HCT116 (cell line): ENCODE results near the gene FLOT1. TPM values are rescaled to one million over a fixed set of nuclear protein-coding genes. Genes with fewer than 3 reads are reported as not detected.
A peak's percentile ranks its signal among the peaks of the same experiment; 100 is the strongest.

Source experiments
- ATAC-seq: fragments of 200-7000 bp; cut with Tn5 transposase; 2 replicates; pipeline ENCODE4 v1.9.1; 2020; ENCODE audit warnings: mild to moderate bottlenecking, moderate library complexity
- Bru-seq: library from RNA; stranded (reverse); fragments of 400-500 nt; gene quantifications from one replicate; lab custom pipeline; 2021; lab: Mats Ljungman, UMichigan
- BruChase-seq, 2 experiments: library from RNA; stranded (reverse); fragments of 400-500 nt; gene quantifications; one replicate each; lab custom pipeline; 2021; lab: Mats Ljungman, UMichigan
- BruUV-seq: library from RNA; stranded (reverse); fragments of 400-500 nt; replicated peaks from 2 replicates; lab custom pipeline; 2021; lab: Mats Ljungman, UMichigan
- CTCF ChIA-PET: fragments of 300-600 bp; sonication (Branson Sonifier 250); formaldehyde crosslinking; loops from one replicate; lab custom pipeline; 2021; ENCODE audit warnings: antibody characterized with exemption; lab: Charles Lee
- POLR2A ChIA-PET: fragments of 300-600, 350-600 bp; sonication (Branson Sonifier 250); formaldehyde crosslinking; loops from one replicate; lab custom pipeline; 2021; ENCODE audit warnings: antibody characterized with exemption; lab: Charles Lee
- RAD21 ChIA-PET, 2 experiments: fragments of 300-600 bp; sonication (Branson Sonifier 250); formaldehyde crosslinking; loops; one replicate each; lab custom pipeline; 2023; ENCODE audit warnings: low total read pairs in 2 of 2; ENCODE audit not compliant: uncharacterized antibody in 2 of 2, unreplicated experiment in 2 of 2, low non-redundant PET in 1 of 2; lab: Charles Lee
- DNase-seq: peaks from one replicate; pipeline ENCODE4 v3.0.0-alpha.2; 2010; ENCODE audit warnings: low read depth, low spot score
- H2AFZ ChIP-seq: fragments of 200-600 bp; shearing (Covaris generic), sonication (generic); 2 replicates; pipeline ENCODE4 v1.6.1; 2017; ENCODE audit warnings: low read depth, mixed run types, mixed read lengths, antibody characterized with exemption, low read length; ENCODE audit not compliant: poor library complexity, severe bottlenecking
- H3K27ac ChIP-seq: 2 replicates; pipeline ENCODE4 v1.5.1; 2012; ENCODE audit warnings: low read depth, low read length
- H3K27me3 ChIP-seq: fragments of 200-600 bp; sonication (generic); 2 replicates; pipeline ENCODE4 v1.6.1; 2016; ENCODE audit warnings: mixed run types, low read length, mixed read lengths; ENCODE audit not compliant: insufficient read depth
- H3K36me3 ChIP-seq, 2 experiments: fragments of 200-500 bp in 1 of 2; fragments of 200-600 bp in 1 of 2; sonication (Bioruptor generic) in 1 of 2; sonication (generic) in 1 of 2; 2 replicates each; pipeline versions ENCODE4 v1.5.1 to v1.6.1; 2014 to 2016; ENCODE audit warnings: low read length in 2 of 2, inconsistent platforms in 1 of 2, mixed read lengths in 1 of 2, mixed run types in 1 of 2; ENCODE audit not compliant: insufficient read depth in 2 of 2, control insufficient read depth in 1 of 2
- H3K4me1 ChIP-seq, 2 experiments: fragments of 200-600 bp in 1 of 2; sonication (generic) in 1 of 2; 2 replicates each; pipeline versions ENCODE4 v1.5.1 to v1.6.1; 2012 to 2017; ENCODE audit warnings: low read length in 2 of 2, inconsistent platforms in 1 of 2, mild to moderate bottlenecking in 1 of 2, mixed read lengths in 1 of 2, mixed run types in 1 of 2, moderate library complexity in 1 of 2; ENCODE audit not compliant: insufficient read depth in 2 of 2, control insufficient read depth in 1 of 2
- H3K4me2 ChIP-seq: fragments of 200-600 bp; sonication (generic); 2 replicates; pipeline ENCODE4 v1.6.1; 2017; ENCODE audit warnings: mixed run types, low read length, mixed read lengths
- H3K4me3 ChIP-seq, 2 experiments: fragments of 200-600 bp in 1 of 2; sonication (generic) in 1 of 2; replicated peaks in 1 of 2; 2 replicates each; pipeline ENCODE4 v1.5.1; 2011 to 2016; ENCODE audit warnings: low read length in 2 of 2, control low read depth in 1 of 2, low read depth in 1 of 2, mild to moderate bottlenecking in 1 of 2, mixed read lengths in 1 of 2, mixed run types in 1 of 2
- H3K79me2 ChIP-seq: fragments of 200-600 bp; sonication (generic); 2 replicates; pipeline ENCODE4 v1.6.1; 2017; ENCODE audit warnings: mild to moderate bottlenecking, mixed run types, low read length, moderate library complexity, mixed read lengths; ENCODE audit not compliant: insufficient read depth
- H3K9ac ChIP-seq: fragments of 200-600 bp; sonication (generic); 2 replicates; pipeline ENCODE4 v1.6.1; 2016; ENCODE audit warnings: low read length, mixed read lengths
- H3K9me2 ChIP-seq: fragments of 200-600 bp; sonication (generic), shearing (Covaris generic); 2 replicates; pipeline ENCODE4 v1.6.1; 2017; ENCODE audit warnings: mixed run types, mild to moderate bottlenecking, moderate library complexity; ENCODE audit not compliant: insufficient read depth
- H3K9me3 ChIP-seq, 2 experiments: fragments of 200-500 bp in 1 of 2; fragments of 200-600 bp in 1 of 2; sonication (Bioruptor generic) in 1 of 2; sonication (generic) in 1 of 2; 2 replicates each; pipeline ENCODE4 v1.6.1; 2014 to 2017; ENCODE audit warnings: low read length in 2 of 2, mixed read lengths in 2 of 2, inconsistent platforms in 1 of 2, low read depth in 1 of 2, mild to moderate bottlenecking in 1 of 2, mixed run types in 1 of 2, moderate library complexity in 1 of 2; ENCODE audit not compliant: control insufficient read depth in 1 of 2, insufficient read depth in 1 of 2
- H4K20me1 ChIP-seq: fragments of 200-600 bp; sonication (generic), shearing (Covaris generic); 2 replicates; pipeline ENCODE4 v1.6.1; 2017; ENCODE audit warnings: mixed run types, mild to moderate bottlenecking, moderate library complexity; ENCODE audit not compliant: insufficient read depth
- EGR1 ChIP-seq: IDR thresholded peaks from 2 replicates; pipeline ENCODE4 v1.6.1; 2012; ENCODE audit warnings: low read depth
- EZH2phosphoT487 ChIP-seq: fragments of 200-600 bp; IDR thresholded peaks from 2 replicates; pipeline ENCODE4 v1.6.1; 2018; ENCODE audit warnings: antibody characterized with exemption, borderline replicate concordance
- POLR2A ChIP-seq: IDR thresholded peaks from 2 replicates; pipeline ENCODE4 v1.7.0; 2011; ENCODE audit warnings: borderline replicate concordance; ENCODE audit not compliant: insufficient read depth, insufficient read length; ENCODE audit errors: extremely low read depth
- POLR2AphosphoS5 ChIP-seq: IDR thresholded peaks from 2 replicates; pipeline ENCODE4 v1.6.1; 2011; ENCODE audit warnings: mild to moderate bottlenecking, low read depth, low read length, moderate library complexity
- RAD21 ChIP-seq: IDR thresholded peaks from 2 replicates; pipeline ENCODE4 v1.6.1; 2012; ENCODE audit warnings: low read depth, mild to moderate bottlenecking
- SIN3A ChIP-seq: IDR thresholded peaks from 2 replicates; pipeline ENCODE4 v1.6.1; 2012; ENCODE audit warnings: low read depth
- TCF7L2 ChIP-seq: IDR thresholded peaks from 2 replicates; pipeline ENCODE4 v1.7.0; 2011; ENCODE audit warnings: borderline replicate concordance, inconsistent platforms; ENCODE audit not compliant: insufficient read depth, insufficient read length; ENCODE audit errors: extremely low read depth
- YY1 ChIP-seq: IDR thresholded peaks from 2 replicates; pipeline ENCODE4 v1.6.1; 2011; ENCODE audit warnings: low read length, low read depth, moderate library complexity, mild to moderate bottlenecking; ENCODE audit not compliant: insufficient replicate concordance; ENCODE audit errors: extremely low read depth
- ZFX ChIP-seq: fragments of 450-650 bp; IDR thresholded peaks from 2 replicates; pipeline ENCODE4 v1.6.1; 2017
- ZNF274 ChIP-seq: fragments of 200-500 bp; sonication (Bioruptor generic); IDR thresholded peaks from 2 replicates; pipeline ENCODE4 v1.6.1; 2014; ENCODE audit warnings: mild to moderate bottlenecking, low read depth, low read length, inconsistent platforms
- intact Hi-C: fragments of 100-400 bp; cut with micrococcal nuclease; formaldehyde crosslinking; loops from 2 replicates; pipeline ENCODE4 v1.10.0; 2022
- long read RNA-seq: library from polyadenylated mRNA; unstranded; transcript quantifications from one replicate; pipeline ENCODE4 v2.0.0, GENCODE V29; 2021; ENCODE audit not compliant: unreplicated experiment
- polyA plus RNA-seq: library from polyadenylated mRNA; unstranded; fragments of >200 nt; gene quantifications from 2 replicates; pipeline ENCODE4 v1.2.1, GENCODE V29; 2012; ENCODE audit warnings: missing spikeins
- total RNA-seq: library from RNA; stranded (reverse); gene quantifications from one replicate; pipeline ENCODE4 v1.2.1, GENCODE V29; 2021; ENCODE audit not compliant: unreplicated experiment
- TF ChIP-seq, protein P1 (sequence below), 3 experiments: fragments of 200-600 bp in 1 of 3; sonication (generic) in 1 of 3; IDR thresholded peaks in 2 of 3; conservative IDR thresholded peaks in 1 of 3; 2 replicates each; pipeline ENCODE4 v1.5.1; 2012 to 2017; ENCODE audit warnings: low read depth in 2 of 3, low read length in 2 of 3, antibody characterized with exemption in 1 of 3, borderline replicate concordance in 1 of 3, control low read depth in 1 of 3, mild to moderate bottlenecking in 1 of 3, mixed read lengths in 1 of 3, mixed run types in 1 of 3, moderate library complexity in 1 of 3; ENCODE audit not compliant: insufficient read depth in 1 of 3
- TF ChIP-seq, protein P2 (sequence below): IDR thresholded peaks from 2 replicates; pipeline ENCODE4 v1.6.1; 2011; ENCODE audit warnings: mild to moderate bottlenecking, low read length, moderate library complexity; ENCODE audit not compliant: insufficient replicate concordance; ENCODE audit errors: extremely low read depth

The FLOT1 gene, protein sequence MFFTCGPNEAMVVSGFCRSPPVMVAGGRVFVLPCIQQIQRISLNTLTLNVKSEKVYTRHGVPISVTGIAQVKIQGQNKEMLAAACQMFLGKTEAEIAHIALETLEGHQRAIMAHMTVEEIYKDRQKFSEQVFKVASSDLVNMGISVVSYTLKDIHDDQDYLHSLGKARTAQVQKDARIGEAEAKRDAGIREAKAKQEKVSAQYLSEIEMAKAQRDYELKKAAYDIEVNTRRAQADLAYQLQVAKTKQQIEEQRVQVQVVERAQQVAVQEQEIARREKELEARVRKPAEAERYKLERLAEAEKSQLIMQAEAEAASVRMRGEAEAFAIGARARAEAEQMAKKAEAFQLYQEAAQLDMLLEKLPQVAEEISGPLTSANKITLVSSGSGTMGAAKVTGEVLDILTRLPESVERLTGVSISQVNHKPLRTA
- total RNA-seq, result 117 TPM
- polyA plus RNA-seq, result 124 and 132 TPM in 2 replicates
- percentile 85 among the genes with signal in this experiment for Bru-seq, nascent RNA
- percentile 81 among the genes with signal in this experiment for BruChase-seq, experiment 1, labeled RNA remaining after a 6-hour chase
- BruChase-seq, experiment 2, labeled RNA remaining after a 2-hour chase, result percentile 79 among the genes with signal in this experiment
- long read RNA-seq, transcript FLOT1-201 (13 exons, 1,912 nt), result major isoform, 114 of 290 reads
- long read RNA-seq, partial matches to known transcripts, result 109 of 290 reads
- long read RNA-seq, other reads (novel, unspliced or antisense), result 67 of 290 reads

DNA sequence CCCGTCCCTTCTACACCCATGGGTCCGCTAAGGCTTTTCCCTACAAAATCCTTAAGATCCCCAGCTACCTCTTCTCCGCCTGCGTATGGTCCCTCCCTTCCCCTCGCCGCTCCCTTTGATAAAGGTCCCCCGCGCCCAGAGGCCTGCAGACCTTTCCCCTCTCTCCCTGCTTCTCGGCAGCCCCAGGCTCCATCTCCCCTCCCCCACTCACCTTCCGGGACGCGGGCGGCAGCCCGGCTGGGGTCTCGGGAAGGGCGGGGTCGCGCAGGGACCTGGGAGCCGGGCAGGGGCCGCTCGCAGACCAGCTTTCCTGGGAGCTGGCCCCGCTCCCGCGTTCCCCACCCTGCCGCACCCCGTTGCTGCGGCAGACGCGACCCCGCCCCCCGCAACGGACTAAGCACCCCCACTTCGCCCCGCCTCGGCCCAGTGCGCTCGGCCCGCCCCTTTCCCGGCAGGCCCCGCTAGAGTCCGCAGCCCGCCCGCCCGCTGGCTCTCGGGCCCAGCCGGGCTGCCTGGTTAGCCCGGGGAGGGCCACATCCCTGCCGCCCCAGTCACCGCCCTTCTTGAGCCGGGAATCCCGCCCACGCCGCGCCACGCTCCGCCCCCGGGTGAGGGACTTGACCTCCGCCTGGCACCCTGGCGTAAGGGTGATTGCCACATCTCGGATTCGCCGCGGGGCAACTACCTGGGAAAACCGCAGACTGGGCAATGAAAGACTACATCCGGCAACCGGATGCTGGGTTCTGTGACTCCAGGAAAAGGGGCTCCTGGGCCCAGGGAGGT is at the start of gene FLOT1:
TSS of gene FLOT1 (minus strand) at position 372 of the 783 bp plus-strand sequence. CDS start 498 bp downstream, outside the sequence.
- H3K4me3 ChIP-seq, result peak within 1 kb of the TSS; percentile 79 to 85
- H3K27me3 ChIP-seq, result no peaks in the 10 kb centered on the region
- no peaks in the 10 kb centered on the region for H3K9me2 ChIP-seq
- DNase-seq, result peak; percentile 94
- no TSS peak for BruUV-seq
- no peak within 1 kb of the TSS for H2AFZ ChIP-seq
- H3K36me3 ChIP-seq, result peaks cover 4 to 11% of the 10 kb centered on the region in 2 experiments; a peak in 1 of 4 replicates
- POLR2A ChIA-PET, result interaction anchor here (0.7 to 16.4 kb wide), 13 partner anchors 10 to 141 kb away, joined by 3 to 680 read pairs (median 5); no protein-coding TSS in a partner anchor
- H3K9me3 ChIP-seq, result no peaks in the 10 kb centered on the region
- peak within 1 kb of the TSS; percentile 97 for H3K9ac ChIP-seq
- TF ChIP-seq, protein P1, sequence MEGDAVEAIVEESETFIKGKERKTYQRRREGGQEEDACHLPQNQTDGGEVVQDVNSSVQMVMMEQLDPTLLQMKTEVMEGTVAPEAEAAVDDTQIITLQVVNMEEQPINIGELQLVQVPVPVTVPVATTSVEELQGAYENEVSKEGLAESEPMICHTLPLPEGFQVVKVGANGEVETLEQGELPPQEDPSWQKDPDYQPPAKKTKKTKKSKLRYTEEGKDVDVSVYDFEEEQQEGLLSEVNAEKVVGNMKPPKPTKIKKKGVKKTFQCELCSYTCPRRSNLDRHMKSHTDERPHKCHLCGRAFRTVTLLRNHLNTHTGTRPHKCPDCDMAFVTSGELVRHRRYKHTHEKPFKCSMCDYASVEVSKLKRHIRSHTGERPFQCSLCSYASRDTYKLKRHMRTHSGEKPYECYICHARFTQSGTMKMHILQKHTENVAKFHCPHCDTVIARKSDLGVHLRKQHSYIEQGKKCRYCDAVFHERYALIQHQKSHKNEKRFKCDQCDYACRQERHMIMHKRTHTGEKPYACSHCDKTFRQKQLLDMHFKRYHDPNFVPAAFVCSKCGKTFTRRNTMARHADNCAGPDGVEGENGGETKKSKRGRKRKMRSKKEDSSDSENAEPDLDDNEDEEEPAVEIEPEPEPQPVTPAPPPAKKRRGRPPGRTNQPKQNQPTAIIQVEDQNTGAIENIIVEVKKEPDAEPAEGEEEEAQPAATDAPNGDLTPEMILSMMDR (IDR thresholded peaks at IDR 0.05 in 2 of 3, conservative IDR thresholded peaks at IDR 0.05 in 1 of 3; ENCODE audit: borderline replicate concordance in 1 of 3, insufficient read depth in 1 of 3, low read depth in 2 of 3, low read length in 2 of 3), result no peak
- peak; percentile 67 for TF ChIP-seq YY1
- peak; percentile 98 for TF ChIP-seq POLR2A
- peak; percentile 43 for TF ChIP-seq ZFX
- peak; percentile 39; the same call in 1 of the 2 replicates for TF ChIP-seq POLR2AphosphoS5
- TF ChIP-seq SIN3A, result no peak
- TF ChIP-seq EZH2phosphoT487, result no peak
- TF ChIP-seq RAD21, result no peak
- TF ChIP-seq, protein P2, sequence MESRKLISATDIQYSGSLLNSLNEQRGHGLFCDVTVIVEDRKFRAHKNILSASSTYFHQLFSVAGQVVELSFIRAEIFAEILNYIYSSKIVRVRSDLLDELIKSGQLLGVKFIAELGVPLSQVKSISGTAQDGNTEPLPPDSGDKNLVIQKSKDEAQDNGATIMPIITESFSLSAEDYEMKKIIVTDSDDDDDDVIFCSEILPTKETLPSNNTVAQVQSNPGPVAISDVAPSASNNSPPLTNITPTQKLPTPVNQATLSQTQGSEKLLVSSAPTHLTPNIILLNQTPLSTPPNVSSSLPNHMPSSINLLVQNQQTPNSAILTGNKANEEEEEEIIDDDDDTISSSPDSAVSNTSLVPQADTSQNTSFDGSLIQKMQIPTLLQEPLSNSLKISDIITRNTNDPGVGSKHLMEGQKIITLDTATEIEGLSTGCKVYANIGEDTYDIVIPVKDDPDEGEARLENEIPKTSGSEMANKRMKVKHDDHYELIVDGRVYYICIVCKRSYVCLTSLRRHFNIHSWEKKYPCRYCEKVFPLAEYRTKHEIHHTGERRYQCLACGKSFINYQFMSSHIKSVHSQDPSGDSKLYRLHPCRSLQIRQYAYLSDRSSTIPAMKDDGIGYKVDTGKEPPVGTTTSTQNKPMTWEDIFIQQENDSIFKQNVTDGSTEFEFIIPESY, result peak; percentile 50
- no peak for TF ChIP-seq ZNF274
- TF ChIP-seq EGR1, result no peak
- TF ChIP-seq TCF7L2, result peak; percentile 75
- TF ChIP-seq, all 23 proteins: peak for 6
- peak within 1 kb of the TSS; percentile 91 for H3K4me2 ChIP-seq
- H3K27ac ChIP-seq, result peak within 1 kb of the TSS; percentile 93
- ATAC-seq, result peak; percentile 70
- intact Hi-C loops, result loop anchor here (1.0 to 10.0 kb wide), 3 partner anchors 72 to 342 kb away; no protein-coding TSS in a partner anchor
- ChIA-PET RAD21 (no interaction called here), CTCF (no interaction called here)
- H4K20me1 ChIP-seq, result no peaks in the 10 kb centered on the region
- H3K4me1 ChIP-seq, result peaks cover 37 to 79% of the 10 kb centered on the region in 2 experiments
- peaks cover 15% of the 10 kb centered on the region for H3K79me2 ChIP-seq
